Ectodermal cell (in vitro differentiated cells): ENCODE results near the gene SOS2.

Experiments used
- H3K27ac ChIP-seq: 2 replicates; pipeline ENCODE4 v1.7.0; 2013; ENCODE audit warnings: mild to moderate bottlenecking, low read depth, low read length; ENCODE audit not compliant: insufficient read depth, poor library complexity, severe bottlenecking
- H3K27me3 ChIP-seq: 2 replicates; pipeline ENCODE4 v1.7.0; 2013; ENCODE audit warnings: mild to moderate bottlenecking, low read length; ENCODE audit not compliant: insufficient read depth, control insufficient read depth, poor library complexity, severe bottlenecking
- H3K36me3 ChIP-seq: one replicate; pipeline ENCODE4 v1.7.0; 2013; ENCODE audit warnings: low read length; ENCODE audit not compliant: control insufficient read depth, insufficient read depth
- H3K4me1 ChIP-seq: one replicate; pipeline ENCODE4 v1.7.0; 2013; ENCODE audit warnings: low read length; ENCODE audit not compliant: control insufficient read depth, insufficient read depth
- H3K4me3 ChIP-seq: 2 replicates; pipeline ENCODE4 v1.7.0; 2013; ENCODE audit warnings: low read depth, low read length, control low read depth; ENCODE audit not compliant: insufficient read depth
- H3K9me3 ChIP-seq: 2 replicates; pipeline ENCODE4 v1.7.0; 2013; ENCODE audit warnings: mild to moderate bottlenecking, low read length, moderate library complexity; ENCODE audit not compliant: control insufficient read depth
- WGBS, 2 experiments: methylation state at CpG; one replicate each; pipeline ENCODE4 v1.1.7; 2013; ENCODE audit warnings: missing lambda C conversion rate in 2 of 2; 5-methylcytosine and 5-hydroxymethylcytosine counted together

Gene SOS2

DNA sequence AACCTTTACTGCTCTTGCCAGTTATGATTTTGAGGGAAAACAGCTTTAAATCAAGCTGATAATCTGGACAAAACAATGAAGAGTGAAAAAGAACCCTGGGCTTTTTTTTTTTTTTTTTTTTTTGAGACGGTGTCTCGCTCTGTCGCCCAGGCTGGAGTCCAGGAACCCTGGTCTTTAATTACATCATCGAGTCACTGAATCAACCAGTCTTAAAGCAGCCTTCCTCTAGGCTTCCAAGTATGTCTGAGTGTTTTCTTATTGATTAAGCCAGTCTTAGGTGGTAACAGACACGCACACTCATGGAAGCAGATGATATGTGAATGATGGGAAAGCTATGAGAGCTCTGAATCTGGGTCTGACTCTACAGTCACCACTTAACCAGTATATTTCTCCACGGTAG lies 109.1 kb downstream of the SOS2 start:
- 83 to 92% methylated on average over 5 to 6 of the region's 6 CpGs for WGBS, 2 experiments
- H3K9me3 ChIP-seq: no peaks in the 10 kb centered on the region
- no peaks in the 10 kb centered on the region for H3K36me3 ChIP-seq
- no peaks in the 10 kb centered on the region for H3K27me3 ChIP-seq
- peak overlapping the region; percentile 2 for H3K27ac ChIP-seq
- no peak overlapping the region for H3K4me3 ChIP-seq
- H3K4me1 ChIP-seq: no peaks in the 10 kb centered on the region

DNA sequence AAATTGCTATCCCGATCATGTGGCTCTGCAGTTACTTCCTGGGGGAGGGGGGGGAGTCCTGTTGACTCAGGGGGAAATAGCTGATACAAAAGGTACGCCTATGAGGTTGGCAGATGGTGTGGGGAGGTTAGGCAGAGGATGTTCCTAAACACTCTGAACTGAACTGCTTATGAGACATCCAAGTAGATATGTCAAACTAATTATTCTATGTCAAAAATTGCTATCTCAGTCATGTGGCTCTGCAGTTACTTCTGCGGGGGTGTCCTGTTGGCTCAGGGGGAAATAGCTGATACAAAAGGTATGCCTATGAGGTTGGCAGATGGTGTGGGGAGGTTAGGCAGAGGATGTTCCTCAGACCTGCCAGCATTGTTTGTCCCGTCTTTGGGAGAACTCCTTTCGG lies 109.9 kb downstream of the SOS2 start:
- Histone ChIP-seq H3K9me3 (no peaks in the 10 kb centered on the region), H3K4me1 (no peaks in the 10 kb centered on the region), H3K27ac (no peak overlapping the region), H3K27me3 (no peaks in the 10 kb centered on the region), H3K36me3 (no peaks in the 10 kb centered on the region), H3K4me3 (no peak overlapping the region)
- whole genome bisulfite sequencing, 2 experiments: 95 to 98% methylated on average over 5 of the region's 5 CpGs

DNA sequence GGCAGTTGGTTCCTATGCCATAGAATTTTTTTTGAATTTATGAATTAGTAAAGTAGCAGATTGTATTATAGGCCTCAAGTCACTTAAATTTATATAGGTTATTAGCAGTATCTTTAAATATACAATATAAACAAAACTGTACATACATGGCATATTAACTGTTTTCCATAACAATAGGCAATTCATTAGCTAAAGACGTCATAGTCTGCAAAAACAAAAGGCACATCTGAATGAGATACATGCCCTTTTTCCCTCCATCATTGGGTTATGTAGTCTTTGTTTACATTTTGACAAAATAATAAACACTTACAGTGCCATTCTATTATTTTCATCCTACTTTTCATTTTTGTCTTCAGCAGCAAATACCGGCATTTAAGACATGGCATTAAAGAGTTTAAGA lies 113.9 kb downstream of the SOS2 start:
- Histone ChIP-seq H3K9me3 (no peaks in the 10 kb centered on the region), H3K27me3 (no peaks in the 10 kb centered on the region), H3K36me3 (peaks cover 15% of the 10 kb centered on the region), H3K4me1 (no peaks in the 10 kb centered on the region), H3K27ac (no peak overlapping the region), H3K4me3 (no peak overlapping the region)
- WGBS, 2 experiments: 91 to 92% methylated on average over 2 of the region's 2 CpGs

DNA sequence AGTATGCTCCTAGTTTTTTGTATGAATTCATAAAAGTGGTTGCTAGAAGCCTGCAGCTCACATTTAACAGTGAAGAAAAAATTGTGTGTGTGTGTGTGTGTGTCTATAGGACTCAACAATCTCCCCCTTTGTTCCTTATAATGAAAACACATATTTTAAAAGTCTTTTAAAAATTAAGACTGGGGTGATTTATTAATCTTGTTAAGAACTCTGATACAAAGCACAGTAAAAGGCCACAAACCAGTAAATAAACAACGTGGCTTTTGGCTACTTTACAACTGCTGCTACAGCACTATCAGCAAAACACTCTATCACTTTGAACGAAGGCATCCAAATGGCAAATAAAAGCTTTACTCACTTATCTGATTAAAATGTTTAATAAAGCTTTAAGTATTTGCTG lies 114.4 kb downstream of the SOS2 start:
- H3K36me3 ChIP-seq: peaks cover 19% of the 10 kb centered on the region
- peak overlapping the region; percentile 94 for H3K4me3 ChIP-seq
- H3K4me1 ChIP-seq: no peaks in the 10 kb centered on the region
- H3K27me3 ChIP-seq: no peaks in the 10 kb centered on the region
- H3K9me3 ChIP-seq: no peaks in the 10 kb centered on the region
- H3K27ac ChIP-seq: peak overlapping the region; percentile 87
- WGBS, 2 experiments: 61 to 75% methylated on average over 2 of the region's 2 CpGs

DNA sequence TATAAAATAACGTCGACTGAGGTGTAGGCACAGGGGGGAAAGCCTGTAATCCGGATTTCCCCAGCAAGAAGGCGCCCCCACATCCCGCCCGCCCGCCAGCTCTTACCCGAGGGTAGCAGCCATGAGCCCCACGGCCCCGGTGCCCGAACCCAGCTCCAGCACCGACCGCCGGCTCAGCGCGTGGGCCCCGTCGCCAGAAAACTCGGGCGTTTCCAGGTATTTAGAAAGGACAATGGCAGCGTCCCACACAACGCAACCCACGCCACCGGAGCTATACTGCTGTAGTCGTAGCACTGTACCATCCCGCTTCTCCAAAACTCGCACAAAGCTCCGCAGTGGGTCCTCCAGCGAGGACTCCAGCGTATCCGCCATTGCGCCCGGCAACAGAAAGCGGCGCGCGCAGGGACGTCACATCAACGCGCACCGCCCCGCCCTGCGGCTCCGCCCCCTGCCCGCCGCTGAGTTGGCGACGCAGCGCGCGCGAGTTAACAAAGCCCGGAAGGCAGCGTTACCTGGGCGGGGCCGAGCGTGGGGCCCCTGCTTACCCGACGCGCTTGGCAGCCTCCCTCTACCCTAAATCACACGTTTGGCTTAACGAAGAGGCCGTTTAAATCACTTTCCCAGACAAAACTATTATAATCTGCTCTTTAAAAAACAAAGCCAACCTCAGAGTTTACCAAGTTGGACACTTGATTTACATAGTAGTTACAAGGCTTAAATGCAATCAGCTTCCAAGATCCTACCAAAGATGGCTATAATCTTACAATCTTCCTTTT lies 115.0 kb downstream of the SOS2 start, which contains the start of gene VCPKMT:
TSS of gene VCPKMT (minus strand) at position 392 of the 776 bp plus-strand sequence. CDS start at position 372, 20 bp downstream.
- Histone ChIP-seq H3K9me3 (no peaks in the 10 kb centered on the region), H3K4me3 (peak within 1 kb of the TSS; percentile 94), H3K36me3 (peaks cover 25% of the 10 kb centered on the region), H3K4me1 (no peaks in the 10 kb centered on the region), H3K27ac (peak within 1 kb of the TSS; percentile 87), H3K27me3 (no peaks in the 10 kb centered on the region)
- WGBS, 2 experiments: 0% methylated on average over 63 of the region's 63 CpGs

DNA sequence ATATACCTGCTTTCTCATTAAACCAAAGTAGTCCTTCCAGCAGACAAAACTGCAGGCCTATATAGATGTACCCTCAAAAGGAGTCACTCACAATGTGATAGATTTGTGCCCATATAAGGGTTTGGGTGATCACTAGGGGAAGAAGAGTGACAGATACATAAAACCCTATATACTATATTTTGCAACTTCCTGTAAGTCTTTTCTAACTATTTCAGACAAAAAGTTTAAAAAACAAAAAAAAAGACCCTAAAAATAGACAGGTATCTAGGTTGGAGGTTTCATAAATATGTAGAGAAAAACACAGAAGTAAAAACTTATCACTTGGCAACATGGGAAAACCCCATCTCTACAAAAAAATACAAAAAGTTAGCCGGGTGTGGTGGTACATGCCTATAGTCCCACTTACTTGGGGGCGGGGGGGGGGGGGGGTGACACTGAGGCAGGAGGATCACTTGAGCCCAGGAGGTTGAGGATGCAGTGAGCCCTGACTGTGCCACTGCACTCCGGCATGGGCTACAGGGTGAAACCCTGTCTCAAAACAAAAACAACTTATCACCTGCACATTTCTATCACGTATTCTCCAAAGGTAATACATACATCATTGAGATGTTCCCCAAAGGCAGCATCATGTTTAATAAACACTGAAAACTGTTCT lies 117.9 kb downstream of the SOS2 start:
- Histone ChIP-seq H3K27ac (no peak overlapping the region), H3K4me3 (no peak overlapping the region), H3K27me3 (no peaks in the 10 kb centered on the region), H3K4me1 (no peaks in the 10 kb centered on the region), H3K9me3 (no peaks in the 10 kb centered on the region), H3K36me3 (peaks cover 45% of the 10 kb centered on the region)
- WGBS, 2 experiments: 95% methylated on average over 2 to 3 of the region's 4 CpGs

DNA sequence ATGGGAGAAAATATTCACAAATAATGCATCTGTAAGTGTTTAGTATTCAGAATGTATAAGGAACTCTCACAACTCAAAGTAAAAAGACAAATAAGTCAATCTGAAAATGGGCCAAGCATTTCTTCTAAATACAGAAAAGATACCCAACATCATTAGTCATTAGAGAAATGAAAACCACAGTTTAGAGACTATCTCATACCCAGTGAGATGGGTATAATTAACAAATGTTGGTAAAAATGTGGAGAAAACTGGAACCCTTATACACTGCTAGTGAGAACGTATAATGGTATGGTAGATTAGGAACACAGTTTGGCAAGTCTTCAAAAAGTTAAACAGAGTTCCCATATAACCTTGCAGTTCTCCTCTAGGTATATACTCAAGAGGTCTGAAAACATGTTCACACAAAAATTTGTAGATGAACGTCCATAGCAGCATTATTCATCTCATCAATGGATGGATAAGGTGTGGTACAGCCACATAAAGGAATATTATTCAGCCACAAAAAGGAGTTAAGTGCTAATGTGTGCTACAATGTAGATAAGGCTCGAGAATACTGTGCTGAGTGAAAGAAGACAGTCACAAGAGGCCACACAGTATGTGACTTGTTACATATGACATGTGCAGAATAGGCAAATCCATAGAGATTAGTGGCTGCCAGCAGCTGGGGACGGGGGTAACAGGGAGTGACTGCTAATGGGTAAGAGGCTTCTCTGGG lies 120.9 kb downstream of the SOS2 start:
- Histone ChIP-seq H3K9me3 (no peaks in the 10 kb centered on the region), H3K4me1 (no peaks in the 10 kb centered on the region), H3K27me3 (no peaks in the 10 kb centered on the region), H3K36me3 (peaks cover 45% of the 10 kb centered on the region), H3K4me3 (no peak overlapping the region), H3K27ac (no peak overlapping the region)
- WGBS, 2 experiments: 92 to 96% methylated on average over 4 of the region's 4 CpGs

DNA sequence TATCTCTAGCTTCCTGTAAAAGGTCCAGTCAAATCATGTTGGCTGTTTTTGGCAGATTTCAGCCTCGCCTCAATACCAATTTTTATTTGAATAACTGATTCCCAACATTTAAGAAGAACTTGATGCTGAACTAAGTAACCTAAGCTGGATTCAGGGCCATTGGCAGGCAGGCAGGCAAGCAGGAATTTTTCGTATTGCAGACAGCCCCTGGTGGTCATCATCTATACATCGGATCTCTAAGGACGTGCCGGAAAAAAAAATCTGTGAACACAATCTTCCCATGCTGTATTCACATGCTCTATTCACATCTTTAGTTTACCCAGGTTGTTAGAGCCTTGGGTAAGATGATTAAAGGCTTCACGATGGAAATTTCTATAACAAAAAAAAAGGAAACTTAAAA lies 122.0 kb downstream of the SOS2 start:
- 90 to 92% methylated on average over 5 of the region's 6 CpGs for WGBS, 2 experiments
- H3K4me3 ChIP-seq: no peak overlapping the region
- H3K27me3 ChIP-seq: no peaks in the 10 kb centered on the region
- H3K36me3 ChIP-seq: peaks cover 40% of the 10 kb centered on the region
- H3K4me1 ChIP-seq: no peaks in the 10 kb centered on the region
- H3K27ac ChIP-seq: no peak overlapping the region
- no peaks in the 10 kb centered on the region for H3K9me3 ChIP-seq

DNA sequence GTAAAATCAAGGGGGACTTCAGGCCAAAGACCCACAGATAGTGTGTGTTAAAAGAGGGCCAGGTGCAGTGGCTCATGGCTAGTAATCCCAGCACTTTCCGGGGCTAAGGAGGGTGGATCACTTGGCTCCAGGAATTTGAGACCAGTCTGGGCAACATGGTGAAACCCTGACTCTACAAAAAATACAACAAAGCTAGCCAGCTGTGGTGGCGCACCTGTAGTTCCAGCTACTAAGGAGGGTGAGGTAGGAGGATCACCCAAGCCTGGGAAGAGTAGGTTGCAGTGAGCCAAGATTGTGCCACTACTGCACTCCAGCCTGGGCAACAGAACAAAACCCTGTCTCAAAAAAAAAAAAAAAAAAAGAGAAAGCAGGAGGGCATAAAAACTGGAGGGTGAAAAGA lies 123.5 kb downstream of the SOS2 start:
- H3K36me3 ChIP-seq: peaks cover 34% of the 10 kb centered on the region
- H3K27me3 ChIP-seq: no peaks in the 10 kb centered on the region
- 86 to 93% methylated on average over 2 of the region's 2 CpGs for WGBS, 2 experiments
- no peak overlapping the region for H3K4me3 ChIP-seq
- H3K27ac ChIP-seq: no peak overlapping the region
- H3K9me3 ChIP-seq: no peaks in the 10 kb centered on the region
- H3K4me1 ChIP-seq: no peaks in the 10 kb centered on the region

DNA sequence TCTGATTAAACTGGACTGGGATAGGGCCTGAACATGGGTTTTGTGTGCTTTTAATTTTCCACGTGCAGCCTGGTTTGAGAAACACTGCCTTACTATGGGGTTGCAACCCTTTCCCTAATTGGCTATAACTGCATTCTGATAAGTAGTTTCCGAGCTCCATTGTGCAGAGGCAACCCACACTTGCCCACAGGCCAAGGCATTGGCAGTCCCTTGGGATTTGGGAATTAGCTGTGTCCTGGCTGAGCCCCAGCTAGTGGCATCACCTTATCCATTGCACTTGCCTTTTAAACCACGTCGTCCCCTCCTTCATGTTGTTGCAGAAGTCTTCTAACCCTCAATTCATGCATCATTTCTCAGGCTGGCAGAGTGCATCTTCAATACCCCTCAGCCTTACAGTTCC lies 125.2 kb downstream of the SOS2 start:
- H3K27ac ChIP-seq: no peak overlapping the region
- WGBS, 2 experiments: 89 to 94% methylated on average over 4 of the region's 4 CpGs
- peaks cover 18% of the 10 kb centered on the region for H3K36me3 ChIP-seq
- no peaks in the 10 kb centered on the region for H3K9me3 ChIP-seq
- H3K27me3 ChIP-seq: no peaks in the 10 kb centered on the region
- H3K4me1 ChIP-seq: no peaks in the 10 kb centered on the region
- H3K4me3 ChIP-seq: no peak overlapping the region
